Activated CD4-positive, CD25-positive, alpha-beta regulatory T cell treated with anti-CD3 and anti-CD28 coated beads, Interleukin-2, amount 50 U/mL, for 24 hours (primary cell): Measurements from ENCODE around the gene TMEM269.

Source experiments
- ATAC-seq, 2 donors: fragments of 150-1000 bp; cut with Tn5 transposase; one replicate each; pipeline ENCODE4 v1.10.0; 2021; ENCODE audit warnings: mild to moderate bottlenecking in 1 of 2, moderate library complexity in 1 of 2

Gene TMEM269, protein sequence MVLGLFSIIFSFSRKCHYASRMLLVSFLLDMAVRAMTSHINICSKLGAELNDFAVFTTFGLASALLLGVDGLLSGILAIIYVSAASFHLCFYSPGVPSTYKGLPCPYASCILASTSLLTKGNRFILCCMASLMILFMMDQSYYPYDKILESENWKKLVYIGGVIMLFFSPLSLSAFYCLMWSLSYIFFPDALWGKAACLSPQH

DNA sequence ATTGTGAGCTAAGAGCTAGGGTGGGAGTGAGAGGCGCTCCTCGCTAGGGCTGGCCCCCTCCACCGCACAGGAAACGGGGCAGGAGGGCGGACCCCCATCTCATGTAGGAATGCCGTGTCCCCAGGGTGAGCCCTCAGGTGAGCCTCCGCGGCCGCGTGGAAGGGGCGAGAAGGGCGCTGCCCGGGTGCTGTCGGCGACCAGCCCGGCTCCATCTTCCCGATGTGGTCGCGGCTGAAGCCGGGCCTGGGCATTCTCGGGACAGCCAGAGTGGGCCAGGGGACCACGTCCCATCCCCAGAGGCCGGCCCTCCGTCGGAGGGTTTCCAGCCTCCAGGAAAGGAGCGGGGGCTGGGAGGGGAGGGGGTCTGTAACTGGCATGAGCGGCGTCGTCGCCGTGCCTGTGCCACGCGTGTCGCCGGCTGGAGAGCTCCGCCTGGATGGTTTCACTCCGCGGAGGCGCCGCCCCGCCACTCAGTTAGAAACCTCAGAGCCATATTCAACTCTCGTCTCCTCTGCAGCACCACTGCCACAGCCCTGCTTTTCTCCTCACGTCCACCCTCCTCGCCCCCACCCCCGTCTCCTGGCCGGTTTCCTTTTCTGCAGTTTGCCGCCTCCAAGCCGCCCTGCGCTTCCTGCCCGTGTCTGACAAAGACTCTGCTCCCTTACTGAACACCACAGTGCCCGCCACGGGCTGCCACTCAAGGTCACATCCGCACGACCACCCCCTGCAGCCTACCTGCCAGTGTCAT lies at the start of gene TMEM269:
Gene TMEM269 (plus strand): TSS at position 46 of the 748 bp plus-strand sequence. CDS start 4,903 bp downstream, outside the sequence.
- peak; percentile 73 to 80 for ATAC-seq

DNA sequence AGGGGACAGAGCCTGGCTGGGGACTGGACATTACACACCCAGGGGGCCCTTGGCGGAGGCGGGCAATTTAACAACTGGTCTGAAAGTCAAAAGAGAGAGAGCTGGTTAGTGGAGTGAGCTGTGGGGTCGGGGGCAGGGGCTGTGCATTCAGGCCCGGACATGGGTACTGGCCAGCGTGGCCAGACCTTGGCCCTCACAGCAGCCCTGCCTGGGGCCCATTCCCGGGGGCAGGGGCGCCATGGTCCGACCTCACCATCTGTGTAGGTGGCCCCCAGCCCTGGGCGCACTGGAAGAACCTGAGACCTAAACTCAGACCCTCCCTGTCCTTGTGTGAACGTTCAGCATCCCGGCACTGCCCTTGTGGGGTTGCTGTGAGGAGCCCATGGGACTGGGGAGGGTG lies 49.7 kb upstream of the TMEM269 start:
- ATAC-seq = no peak

GRCh38 chr1:42735477-42736105 lies 49.2 kb upstream of the TMEM269 start:
- ATAC-seq = no peak

DNA sequence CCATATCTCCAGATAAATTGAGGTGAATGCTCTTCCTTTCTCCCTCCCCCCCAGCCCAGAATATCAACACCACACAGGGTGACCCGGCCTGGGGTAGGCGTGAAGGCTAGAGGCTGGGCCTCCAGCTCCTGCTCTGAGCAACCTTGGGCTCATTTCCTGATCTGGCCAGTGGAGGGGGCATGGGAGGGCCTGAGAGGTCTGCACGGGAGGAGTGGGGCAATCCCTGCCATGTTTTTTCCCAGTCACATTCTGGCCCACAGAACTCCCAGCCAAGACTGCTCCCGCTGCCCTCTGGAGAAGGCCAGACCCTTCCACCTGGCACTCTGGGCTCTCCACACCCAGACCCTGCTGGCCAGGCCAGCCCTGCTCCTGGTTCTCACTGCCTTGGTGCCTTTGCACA lies 48.6 kb upstream of the TMEM269 start:
- no peak for ATAC-seq

DNA sequence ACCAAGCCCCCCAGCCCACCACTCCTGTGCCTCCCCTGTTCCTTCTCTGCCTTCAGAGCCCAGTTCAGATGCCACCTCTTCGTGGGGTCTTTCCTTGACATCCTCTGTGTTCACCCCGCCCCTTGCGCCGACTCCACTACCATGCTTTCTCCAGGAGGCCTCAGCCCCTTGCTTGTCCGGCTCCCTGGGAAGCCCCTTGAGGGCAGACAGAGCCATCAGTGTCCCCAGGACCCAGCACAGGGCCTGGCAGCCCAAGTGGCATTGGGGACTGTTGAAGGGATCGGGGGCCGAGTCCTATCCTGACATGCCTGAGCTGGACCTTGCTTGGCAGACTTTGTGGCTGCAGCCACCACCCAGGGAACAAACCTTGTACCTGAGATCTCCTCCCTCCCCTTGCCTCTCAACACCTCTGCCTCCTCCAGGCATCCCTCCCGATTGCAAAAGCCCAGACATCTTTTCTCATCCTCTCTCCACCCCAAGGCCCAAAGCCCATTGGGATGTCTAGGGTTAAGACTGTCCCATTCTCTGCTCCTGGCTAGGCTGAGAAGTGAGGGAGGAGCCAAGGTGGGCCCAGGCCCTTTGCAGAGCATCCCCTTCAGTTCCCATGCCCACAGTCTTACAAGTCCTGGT lies 48.1 kb upstream of the TMEM269 start:
- peak in 1 of 2 donors; percentile 7 for ATAC-seq

DNA sequence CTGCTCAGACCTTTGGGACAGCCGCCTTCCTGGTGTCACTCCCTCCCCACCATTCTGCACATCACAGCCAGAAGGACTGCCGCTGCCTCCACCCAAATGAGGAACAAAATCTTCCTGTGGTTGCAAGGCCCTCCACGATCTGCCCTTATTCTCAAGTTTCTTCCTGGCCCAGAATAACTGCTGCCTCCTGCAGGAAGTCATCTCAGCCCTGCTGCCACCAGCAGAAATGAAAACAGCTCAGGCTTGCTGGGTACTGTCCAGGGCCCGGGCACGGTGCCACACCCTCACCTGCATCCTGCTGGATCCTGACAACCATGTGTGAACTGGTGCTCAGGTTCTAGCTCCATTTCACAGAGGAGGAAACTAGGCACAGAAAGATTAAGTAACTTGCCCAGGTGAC lies 47.5 kb upstream of the TMEM269 start:
- no peak for ATAC-seq

- no peak for ATAC-seq
These were observed 46.7 kb upstream of the TMEM269 start for GRCh38 chr1:42737986-42738677.

GRCh38 chr1:42738678-42739226 lies 46.0 kb upstream of the TMEM269 start:
- ATAC-seq = no peak

DNA sequence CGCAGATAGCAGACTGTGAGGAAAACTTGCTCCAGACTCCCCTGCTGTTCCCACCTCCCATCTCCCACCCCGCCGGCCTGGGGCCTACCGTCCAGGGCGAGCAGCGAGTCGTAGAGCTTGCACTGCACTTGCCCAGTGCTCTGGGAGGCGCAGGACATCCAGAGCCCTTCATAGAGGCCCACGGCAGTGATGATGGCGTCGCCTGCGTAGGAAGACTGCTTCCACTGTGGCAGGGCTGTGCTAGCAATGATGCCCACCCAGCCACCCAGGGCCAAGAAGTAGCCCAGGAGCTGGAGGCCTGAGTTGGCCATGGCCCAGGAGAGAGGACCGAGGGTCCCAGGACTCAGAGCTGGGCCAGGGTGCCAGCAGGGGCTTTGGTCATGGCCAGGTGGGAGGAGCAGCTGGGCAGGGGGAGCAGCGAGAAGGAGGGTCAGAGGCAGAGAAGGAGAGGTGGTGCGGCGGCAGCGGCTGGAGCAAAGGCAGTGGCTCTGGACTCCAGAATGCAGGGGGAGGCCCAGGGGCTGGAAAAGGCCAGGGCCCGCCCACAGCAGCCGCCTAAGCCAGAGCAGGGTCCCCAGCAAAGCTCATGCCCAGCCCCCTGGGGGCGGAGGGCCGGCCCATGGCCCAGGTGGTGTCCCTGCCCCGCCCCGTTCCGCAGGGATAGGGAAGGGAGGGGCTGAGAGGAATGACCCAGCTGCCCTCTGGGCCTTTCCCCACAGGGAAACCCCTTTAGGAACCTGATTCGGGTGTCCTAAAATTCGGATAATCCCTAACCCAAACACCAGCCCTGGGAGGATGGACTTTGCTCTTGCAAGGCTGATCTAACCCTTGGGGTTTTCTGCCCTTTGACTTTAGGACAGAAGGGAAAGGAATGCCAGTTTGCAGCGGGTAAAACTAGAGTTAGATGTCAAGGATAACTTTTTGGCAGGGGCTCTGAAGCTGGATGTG lies 44.8 kb upstream of the TMEM269 start, which contains the start of gene CLDN19:
Gene CLDN19 (minus strand): TSS at position 484 of the 948 bp plus-strand sequence. CDS start 173 bp downstream, at position 311.
- ATAC-seq = no peak

GRCh38 chr1:42740851-42741580 lies 43.8 kb upstream of the TMEM269 start:
- no peak for ATAC-seq

GRCh38 chr1:42741706-42742105 lies 43.1 kb upstream of the TMEM269 start:
- ATAC-seq = no peak

DNA sequence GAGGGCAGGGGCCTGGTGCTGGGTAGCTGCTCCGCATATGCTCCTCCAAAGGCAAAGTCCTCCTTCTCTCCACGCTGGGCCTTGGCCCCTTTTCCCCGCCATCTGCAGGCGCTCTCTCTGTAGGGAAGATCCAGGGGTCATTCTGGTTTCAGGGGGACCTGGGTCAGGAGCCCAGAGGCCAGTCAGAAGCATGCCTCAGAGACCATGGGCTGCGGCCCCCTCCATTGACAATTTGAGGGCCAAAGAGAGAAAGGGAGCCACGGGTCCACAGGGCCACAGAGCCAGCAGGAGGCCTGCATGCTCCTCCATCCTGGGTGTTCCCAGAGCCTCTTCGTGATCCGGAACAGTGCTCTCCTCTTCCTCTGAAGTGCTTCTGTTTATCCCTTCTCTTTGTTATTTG lies 42.6 kb upstream of the TMEM269 start:
- no peak for ATAC-seq

GRCh38 chr1:42742617-42743316 lies 42.0 kb upstream of the TMEM269 start:
- no peak for ATAC-seq

GRCh38 chr1:42743317-42744147 lies 41.3 kb upstream of the TMEM269 start:
- ATAC-seq = no peak

- ATAC-seq = no peak
These were observed 40.7 kb upstream of the TMEM269 start for GRCh38 chr1:42744148-42744413.

GRCh38 chr1:42745851-42746250 lies 38.9 kb upstream of the TMEM269 start:
- ATAC-seq = no peak

GRCh38 chr1:42746436-42747105 lies 38.2 kb upstream of the TMEM269 start:
- ATAC-seq = no peak

GRCh38 chr1:42747125-42747524 lies 37.7 kb upstream of the TMEM269 start:
- peak in 1 of 2 donors; percentile 38 for ATAC-seq

DNA sequence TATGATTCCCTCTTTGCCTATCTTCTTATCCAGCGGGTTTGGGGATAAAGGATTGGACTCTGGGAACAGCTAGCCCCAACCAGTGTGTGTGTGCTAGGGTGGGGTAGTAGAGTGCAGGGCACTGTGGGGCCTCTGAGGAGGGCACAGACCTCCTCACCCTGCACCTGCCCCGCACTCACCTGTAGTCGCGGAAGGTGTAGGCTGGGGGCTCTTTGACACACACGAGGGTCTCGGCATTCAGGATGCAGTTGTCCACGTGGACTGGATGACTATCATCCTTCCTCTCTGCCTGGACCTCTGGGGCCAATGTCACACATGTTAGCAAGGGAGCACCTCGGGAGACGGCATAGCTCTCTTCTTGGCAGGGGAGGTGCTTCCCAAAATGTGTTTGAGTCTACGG lies 36.8 kb upstream of the TMEM269 start:
- no peak for ATAC-seq
